HepG2 (cell line): ENCODE measurements around the gene PRPSAP2. TPM values are rescaled to one million over a fixed set of nuclear protein-coding genes. Genes with fewer than 3 reads are reported as not detected.
A peak's percentile ranks its signal among the peaks of the same experiment; 100 is the strongest.

Experiments
- CCAR2 ChIP-seq: fragments of 200-400 bp; formaldehyde crosslinking; optimal IDR thresholded peaks from 2 replicates; pipeline ENCODE3; 2018; ENCODE audit warnings: low read depth, mild to moderate bottlenecking, low read length, moderate library complexity
- DZIP1 ChIP-seq: sonication (generic); formaldehyde crosslinking; IDR thresholded peaks from 2 replicates; pipeline ENCODE4 v1.5.0; 2020; ENCODE audit warnings: mild to moderate bottlenecking, missing genetic modification reagents
- ETV5 ChIP-seq: IDR thresholded peaks from 2 replicates; pipeline ENCODE4 v1.6.1; 2018; ENCODE audit warnings: missing biosample characterization, missing genetic modification reagents, inconsistent platforms, borderline replicate concordance
- FOXP1 ChIP-seq, 2 experiments: fragments of 450-650 bp in 1 of 2; IDR thresholded peaks; 2 replicates each; pipeline ENCODE4 v1.6.1; 2017 to 2018; ENCODE audit warnings: antibody characterized with exemption in 1 of 2
- HCFC1 ChIP-seq: fragments of 150-350 bp; IDR thresholded peaks from 2 replicates; pipeline ENCODE4 v1.6.1; 2014; ENCODE audit warnings: low read depth, low read length
- HDAC1 ChIP-seq: sonication (generic); formaldehyde crosslinking; IDR thresholded peaks from 2 replicates; pipeline ENCODE4 v1.5.1; 2020; ENCODE audit warnings: mild to moderate bottlenecking, missing genetic modification reagents
- HOXD1 ChIP-seq: sonication (generic); formaldehyde crosslinking; IDR thresholded peaks from 2 replicates; pipeline ENCODE4 v1.5.0; 2020; ENCODE audit warnings: missing genetic modification reagents
- KLF12 ChIP-seq: sonication (generic); formaldehyde crosslinking; IDR thresholded peaks from 2 replicates; pipeline ENCODE4 v1.4.0; 2020; ENCODE audit warnings: missing genetic modification reagents, borderline replicate concordance
- KMT2A ChIP-seq: sonication (generic); formaldehyde crosslinking; IDR thresholded peaks from 2 replicates; pipeline ENCODE4 v1.4.0; 2020; ENCODE audit warnings: missing genetic modification reagents
- MATR3 ChIP-seq: sonication (generic); formaldehyde crosslinking; IDR thresholded peaks from 2 replicates; pipeline ENCODE4 v1.4.0; 2020; ENCODE audit warnings: missing genetic modification reagents
- MTERF4 ChIP-seq: sonication (generic); formaldehyde crosslinking; IDR thresholded peaks from 2 replicates; pipeline ENCODE4 v1.8.0; 2023; ENCODE audit warnings: mild to moderate bottlenecking, missing genetic modification reagents
- RARG ChIP-seq: sonication (generic); formaldehyde crosslinking; IDR thresholded peaks from 2 replicates; pipeline ENCODE4 v1.4.0; 2020; ENCODE audit warnings: low read depth, mild to moderate bottlenecking, missing genetic modification reagents
- TBX2 ChIP-seq: sonication (generic); formaldehyde crosslinking; IDR thresholded peaks from 2 replicates; pipeline ENCODE4 v1.5.0; 2020; ENCODE audit warnings: missing genetic modification reagents, mild to moderate bottlenecking, borderline replicate concordance
- TGIF2 ChIP-seq: IDR thresholded peaks from 2 replicates; pipeline ENCODE4 v1.6.1; 2016; ENCODE audit warnings: control low read depth, missing compliant biosample characterization
- THAP9 ChIP-seq: sonication (generic); formaldehyde crosslinking; IDR thresholded peaks from 2 replicates; pipeline ENCODE4; 2020; ENCODE audit warnings: missing genetic modification reagents, mild to moderate bottlenecking, borderline replicate concordance
- ZFP41 ChIP-seq: sonication (generic); formaldehyde crosslinking; IDR thresholded peaks from 2 replicates; pipeline ENCODE4 v1.4.0; 2020; ENCODE audit warnings: mild to moderate bottlenecking, missing genetic modification reagents, borderline replicate concordance
- ZNF235 ChIP-seq: sonication (generic); formaldehyde crosslinking; IDR thresholded peaks from 2 replicates; pipeline ENCODE4 v1.8.1; 2023; ENCODE audit warnings: mild to moderate bottlenecking, missing genetic modification reagents, borderline replicate concordance
- ZNF33A ChIP-seq: sonication (generic); formaldehyde crosslinking; IDR thresholded peaks from 2 replicates; pipeline ENCODE4 v1.5.1; 2020; ENCODE audit warnings: missing genetic modification reagents, mild to moderate bottlenecking, moderate library complexity, borderline replicate concordance
- ZNF572 ChIP-seq: sonication (generic); formaldehyde crosslinking; IDR thresholded peaks from 2 replicates; pipeline ENCODE4 v1.5.1; 2020; ENCODE audit warnings: mild to moderate bottlenecking, missing genetic modification reagents
- ZNF691 ChIP-seq: sonication (generic); formaldehyde crosslinking; IDR thresholded peaks from 2 replicates; pipeline ENCODE4 v1.4.0; 2020; ENCODE audit warnings: missing genetic modification reagents, low read depth, mild to moderate bottlenecking, borderline replicate concordance
- ZNF746 ChIP-seq: sonication (generic); formaldehyde crosslinking; IDR thresholded peaks from 2 replicates; pipeline ENCODE4 v1.8.0; 2022; ENCODE audit warnings: mild to moderate bottlenecking, missing genetic modification reagents
- ZNF749 ChIP-seq: sonication (generic); formaldehyde crosslinking; IDR thresholded peaks from 2 replicates; pipeline ENCODE4 v1.8.0; 2022; ENCODE audit warnings: mild to moderate bottlenecking, missing genetic modification reagents, moderate library complexity, borderline replicate concordance
- polyA plus RNA-seq, 8 experiments: library from polyadenylated mRNA; depleted of rRNA in 3 of 8; stranded (reverse) in 7 of 8; unstranded in 1 of 8; fragments of >200 nt; fragmentation: Illumina TruSeq in 4 of 8; extraction: Trizol in 4 of 8; gene quantifications; 2 replicates each; pipeline versions ENCODE4 v1.2.1 to v1.2.3, GENCODE V29; 2011 to 2016; ENCODE audit warnings: low read depth in 4 of 8, missing spikeins in 1 of 8, mixed read lengths in 1 of 8; ENCODE audit not compliant: insufficient read depth in 1 of 8
- total RNA-seq, 5 experiments: library from RNA; depleted of rRNA; stranded (reverse); fragments of >200 nt; fragmentation: Illumina TruSeq; extraction: Trizol; gene quantifications; 2 replicates each; pipeline ENCODE4 v1.2.3, GENCODE V29; 2016; ENCODE audit warnings: low read depth in 1 of 5

The PRPSAP2 gene
- total and polyA plus RNA-seq, 2 of the 13 experiments (the other 11 are each of a cell fraction or from before 2014, with no cell fraction given): 34.0 to 58.9 TPM

GRCh38 chr17:18925187-18925586 lies 67.3 kb downstream of the PRPSAP2 start (continued):
- TF ChIP-seq ZNF691: no peak
- TF ChIP-seq KMT2A (CRISPR knock-in tag): no peak
- no peak; the same call in 1 of the 2 replicates for TF ChIP-seq TGIF2 (CRISPR knock-in tag)
- TF ChIP-seq MTERF4 (CRISPR knock-in tag): no peak
- TF ChIP-seq ZFP41: no peak
- peak; percentile 49; the same call in 1 of the 2 replicates for TF ChIP-seq ETV5 (CRISPR knock-in tag)
- no peak for TF ChIP-seq KLF12
- no peak for TF ChIP-seq HCFC1
- TF ChIP-seq CCAR2: no peak
- TF ChIP-seq HOXD1: no peak
- TF ChIP-seq ZNF749 (CRISPR knock-in tag): no peak
- TF ChIP-seq TBX2: peak; percentile 58; the same call in 1 of the 2 replicates
- TF ChIP-seq THAP9 (CRISPR knock-in tag): no peak
- no peak for TF ChIP-seq FOXP1 (IDR thresholded peaks at IDR 0.05)
- peak; percentile 94 for TF ChIP-seq FOXP1 (CRISPR knock-in tag; IDR thresholded peaks at IDR 0.05)
- no peak for TF ChIP-seq RARG (CRISPR knock-in tag)
- no peak for TF ChIP-seq ZNF572
- TF ChIP-seq ZNF746: no peak
- no peak for TF ChIP-seq MATR3
- TF ChIP-seq HDAC1 (CRISPR knock-in tag): 0 out of 2 replicates have a peak, but pooled peaks have one; percentile 17
- TF ChIP-seq ZNF235 (CRISPR knock-in tag): no peak
- no peak for TF ChIP-seq ZNF33A
- no peak for TF ChIP-seq DZIP1 (CRISPR knock-in tag)
